GM12873 (cell line): Measurements from ENCODE around the gene IFT27.

Experiments used
- TF ChIP-seq, protein P1 (sequence below): IDR thresholded peaks from 2 replicates; pipeline ENCODE4 v1.5.1; 2012; ENCODE audit warnings: low read depth, mild to moderate bottlenecking, moderate library complexity, low read length, control low read depth; ENCODE audit not compliant: insufficient read depth; ENCODE audit errors: missing control alignments

The IFT27 gene, protein sequence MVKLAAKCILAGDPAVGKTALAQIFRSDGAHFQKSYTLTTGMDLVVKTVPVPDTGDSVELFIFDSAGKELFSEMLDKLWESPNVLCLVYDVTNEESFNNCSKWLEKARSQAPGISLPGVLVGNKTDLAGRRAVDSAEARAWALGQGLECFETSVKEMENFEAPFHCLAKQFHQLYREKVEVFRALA

DNA sequence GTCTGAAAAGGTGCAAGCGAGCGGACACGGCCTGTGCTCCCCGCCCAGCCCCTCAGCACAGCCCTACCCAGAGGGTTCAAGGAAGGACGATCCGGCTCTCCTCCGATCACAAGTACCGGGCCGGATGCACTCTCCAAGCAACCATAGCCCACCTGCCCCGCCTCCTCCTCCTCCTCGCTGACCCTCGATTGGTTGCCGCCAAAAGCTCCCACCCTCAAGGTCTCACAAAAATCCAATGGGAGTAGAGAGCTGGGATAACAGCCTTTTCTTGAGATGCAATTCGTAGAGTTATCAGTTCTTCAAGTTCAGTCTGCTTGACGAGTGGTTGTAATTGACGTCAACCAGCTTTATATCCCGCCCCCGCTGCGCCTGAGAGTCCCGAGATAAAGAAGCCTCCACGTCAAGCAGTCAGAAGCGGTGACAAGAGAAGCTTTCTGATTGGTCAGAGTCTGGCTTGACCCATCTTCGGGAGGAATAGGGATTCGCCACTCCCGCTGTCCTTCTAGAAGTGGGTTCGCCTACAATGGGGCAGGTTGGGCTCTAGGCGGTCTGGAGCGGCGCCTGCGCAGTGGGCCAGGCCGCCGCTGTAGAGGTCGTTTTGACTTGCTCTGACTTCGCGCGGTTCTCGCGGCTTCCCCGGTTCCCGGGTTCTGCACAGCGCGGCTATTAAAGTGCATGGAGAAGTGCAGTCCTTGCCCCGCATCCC lies at the start of gene IFT27:
Gene IFT27 (minus strand): TSS at position 156 of the 706 bp plus-strand sequence. CDS start 412 bp downstream, outside the sequence.
- TF ChIP-seq, protein P1, sequence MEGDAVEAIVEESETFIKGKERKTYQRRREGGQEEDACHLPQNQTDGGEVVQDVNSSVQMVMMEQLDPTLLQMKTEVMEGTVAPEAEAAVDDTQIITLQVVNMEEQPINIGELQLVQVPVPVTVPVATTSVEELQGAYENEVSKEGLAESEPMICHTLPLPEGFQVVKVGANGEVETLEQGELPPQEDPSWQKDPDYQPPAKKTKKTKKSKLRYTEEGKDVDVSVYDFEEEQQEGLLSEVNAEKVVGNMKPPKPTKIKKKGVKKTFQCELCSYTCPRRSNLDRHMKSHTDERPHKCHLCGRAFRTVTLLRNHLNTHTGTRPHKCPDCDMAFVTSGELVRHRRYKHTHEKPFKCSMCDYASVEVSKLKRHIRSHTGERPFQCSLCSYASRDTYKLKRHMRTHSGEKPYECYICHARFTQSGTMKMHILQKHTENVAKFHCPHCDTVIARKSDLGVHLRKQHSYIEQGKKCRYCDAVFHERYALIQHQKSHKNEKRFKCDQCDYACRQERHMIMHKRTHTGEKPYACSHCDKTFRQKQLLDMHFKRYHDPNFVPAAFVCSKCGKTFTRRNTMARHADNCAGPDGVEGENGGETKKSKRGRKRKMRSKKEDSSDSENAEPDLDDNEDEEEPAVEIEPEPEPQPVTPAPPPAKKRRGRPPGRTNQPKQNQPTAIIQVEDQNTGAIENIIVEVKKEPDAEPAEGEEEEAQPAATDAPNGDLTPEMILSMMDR: no peak

DNA sequence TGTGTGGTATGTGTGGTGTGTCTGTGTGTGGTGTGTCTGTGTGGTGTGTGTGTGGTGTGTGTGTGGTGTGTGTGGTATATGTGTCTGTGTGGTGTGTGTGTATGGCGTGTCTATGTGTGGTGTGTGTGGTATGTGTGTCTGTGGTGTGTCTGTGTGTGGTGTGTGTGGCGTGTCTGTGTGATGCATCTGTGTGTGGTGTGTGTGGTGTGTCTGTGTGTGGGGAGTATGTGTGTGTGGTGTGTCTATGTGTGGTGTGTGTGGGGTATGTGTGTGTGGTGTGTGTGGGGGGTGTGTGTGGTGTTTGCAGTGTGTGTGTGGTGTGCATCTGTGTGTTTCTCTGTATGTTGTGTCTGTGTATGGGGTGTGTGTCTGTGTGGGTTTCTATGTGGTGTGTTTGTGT lies 48.7 kb upstream of the IFT27 start:
- TF ChIP-seq, protein P1: no peak

DNA sequence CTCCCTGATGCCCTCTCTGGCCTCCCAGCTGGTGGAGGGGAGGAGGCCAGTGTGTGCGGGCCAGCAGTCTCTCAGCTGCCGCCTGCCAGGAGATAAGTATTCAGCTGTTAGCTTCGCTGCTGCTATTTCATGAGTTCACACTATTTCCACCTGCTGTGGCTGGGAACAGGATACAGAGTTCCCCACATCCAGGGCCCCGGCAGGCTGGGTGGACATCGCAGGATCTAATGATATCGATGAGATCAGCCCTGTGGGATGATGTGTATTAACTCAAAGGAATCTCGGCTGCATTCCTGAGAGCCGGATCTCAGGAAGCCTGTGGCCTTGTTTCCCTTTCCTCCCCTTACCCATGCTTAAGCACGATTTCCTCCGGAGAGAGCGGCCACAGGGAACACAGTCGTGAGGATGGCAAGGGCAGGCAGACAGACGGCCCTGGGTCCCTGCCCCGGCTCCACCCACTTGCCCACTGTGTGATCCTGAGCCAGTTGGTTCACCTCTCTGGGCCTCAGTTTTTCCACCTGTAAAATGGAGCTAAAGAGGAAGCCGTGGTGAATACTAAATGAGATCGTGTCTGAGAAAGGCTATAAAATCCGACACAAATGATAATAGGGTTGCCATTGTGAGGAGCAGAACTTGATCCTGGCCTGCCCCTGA lies 47.4 kb upstream of the IFT27 start:
- TF ChIP-seq, protein P1: no peak

DNA sequence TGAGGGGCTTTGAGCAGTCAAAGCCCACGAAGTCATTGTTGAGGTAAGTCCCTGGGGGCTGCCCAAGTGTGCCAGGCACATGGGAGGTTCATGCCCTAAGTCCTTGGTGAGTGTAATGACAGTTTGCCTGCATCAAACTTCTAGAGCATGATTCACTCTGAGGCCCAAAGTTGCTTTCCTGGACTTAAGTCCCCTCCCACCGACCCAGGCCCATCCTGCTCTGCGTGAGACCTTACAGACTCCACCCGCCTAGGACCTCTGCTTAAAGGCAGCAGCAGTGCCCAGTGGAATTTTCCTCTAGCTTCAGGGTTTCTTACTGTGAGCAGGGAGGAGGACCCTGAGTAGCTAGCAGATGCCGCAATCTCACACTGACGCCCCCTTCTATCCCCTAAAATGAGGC lies 46.7 kb upstream of the IFT27 start:
- TF ChIP-seq, protein P1: no peak

DNA sequence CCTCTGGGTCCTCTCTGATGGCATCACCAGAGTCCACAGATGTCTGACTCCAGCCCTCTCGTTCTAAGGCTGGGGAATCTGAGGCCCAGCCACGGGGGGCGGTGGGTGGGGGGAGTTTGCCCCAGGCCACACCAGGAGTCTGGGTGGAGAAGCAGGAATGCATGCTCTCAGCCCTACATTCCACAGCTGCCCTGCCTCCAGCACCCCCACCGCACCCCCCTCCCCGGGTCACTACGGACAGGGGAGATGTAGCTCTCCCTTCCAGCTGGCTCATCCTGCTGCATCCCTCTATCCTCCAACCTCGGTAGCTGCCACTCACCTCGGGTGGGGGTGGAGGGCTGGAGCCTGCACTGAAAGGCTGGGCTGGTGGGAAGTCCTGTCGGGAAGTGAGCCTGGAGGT lies 43.2 kb upstream of the IFT27 start:
- TF ChIP-seq, protein P1: no peak

DNA sequence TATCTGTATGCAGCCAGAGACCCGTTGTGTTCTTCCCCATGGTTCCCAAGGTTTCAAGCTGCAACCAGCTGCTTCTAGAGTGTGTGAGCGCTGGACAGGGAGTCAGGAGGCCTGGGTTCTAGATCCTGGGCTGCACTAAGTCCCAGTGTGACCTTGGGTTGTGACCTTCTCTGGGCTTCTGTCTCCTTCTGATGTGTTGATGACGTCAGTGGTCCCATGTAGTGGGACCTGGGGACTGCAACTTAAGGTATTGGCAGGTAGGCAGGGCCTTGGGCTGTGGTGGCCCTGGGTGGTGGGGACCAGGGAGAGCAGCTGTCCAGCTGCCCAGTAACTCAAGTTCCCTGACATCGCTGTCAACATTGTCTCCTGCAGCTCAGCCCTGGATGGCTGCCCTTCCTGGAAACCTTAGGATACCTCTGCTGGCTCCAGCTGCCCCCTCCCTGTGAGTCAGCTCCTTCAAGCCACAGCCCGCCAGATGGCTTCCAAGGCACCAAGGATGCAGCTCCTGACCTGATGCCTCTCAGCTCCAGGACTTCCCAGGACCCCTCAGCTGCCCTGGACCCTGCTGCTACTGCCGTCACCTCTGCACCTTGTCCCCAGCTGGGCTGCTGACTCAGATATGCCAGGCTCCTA lies 42.2 kb upstream of the IFT27 start:
- TF ChIP-seq, protein P1: no peak

DNA sequence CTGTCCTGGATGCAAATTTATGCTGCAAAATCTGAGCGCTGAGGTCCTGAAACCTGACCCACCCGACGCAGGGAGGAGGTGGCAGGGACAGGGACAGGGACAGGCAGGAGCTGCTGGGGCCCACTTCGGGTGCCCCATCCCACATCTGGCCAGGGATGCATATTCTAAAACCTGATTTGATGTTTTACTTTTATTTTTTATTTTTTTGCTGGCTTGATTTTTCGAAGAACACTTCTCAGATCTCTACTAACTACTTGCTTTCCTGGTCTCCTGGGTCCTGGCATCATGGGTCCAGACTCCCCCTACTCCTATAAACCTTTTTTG lies 41.6 kb upstream of the IFT27 start:
- TF ChIP-seq, protein P1: no peak
